Measurements from ENCODE around the gene SP100.
"Not testable (repeated sequence)": the region's sequence is repeated elsewhere in the genome, so short reads cannot be mapped to it uniquely, and the experiment has no call there.

The SP100 gene

GRCh38 chr2:230422149-230422548, 6.1 kb downstream of the SP100 start:
- no peak for DNase-seq

GRCh38 chr2:230423851-230424458, 8.0 kb downstream of the SP100 start:
- DNase-seq: no peak

GRCh38 chr2:230425377-230425776, 9.4 kb downstream of the SP100 start:
- DNase-seq: no peak

GRCh38 chr2:230429513-230429912, 13.5 kb downstream of the SP100 start:
- no peak for DNase-seq

GRCh38 chr2:230430957-230431910, 15.2 kb downstream of the SP100 start:
- no peak for DNase-seq

- DNase-seq: no peak
Observed at GRCh38 chr2:230434677-230435324, 18.8 kb downstream of the SP100 start.

- no peak for DNase-seq
Observed at GRCh38 chr2:230435431-230435830, 19.4 kb downstream of the SP100 start.

GRCh38 chr2:230439121-230439520, 23.1 kb downstream of the SP100 start:
- not testable (repeated sequence) for DNase-seq

GRCh38 chr2:230439590-230439989, 23.6 kb downstream of the SP100 start:
- no peak for DNase-seq

GRCh38 chr2:230441227-230441897, 25.4 kb downstream of the SP100 start:
- DNase-seq: no peak

- no peak for DNase-seq
Observed at GRCh38 chr2:230443541-230443940, 27.5 kb downstream of the SP100 start.

- DNase-seq: no peak
Observed at GRCh38 chr2:230444832-230445231, 28.8 kb downstream of the SP100 start.

GRCh38 chr2:230447036-230447435, 31.0 kb downstream of the SP100 start:
- DNase-seq: no peak

GRCh38 chr2:230447455-230448451, 31.8 kb downstream of the SP100 start:
- DNase-seq: no peak

GRCh38 chr2:230449901-230450467, 34.0 kb downstream of the SP100 start:
- no peak for DNase-seq

GRCh38 chr2:230453006-230453405, 37.0 kb downstream of the SP100 start:
- no peak for DNase-seq

- DNase-seq: no peak
Observed at GRCh38 chr2:230455005-230455684, 39.1 kb downstream of the SP100 start.

- DNase-seq: no peak
Observed at GRCh38 chr2:230457073-230457768, 41.2 kb downstream of the SP100 start.

GRCh38 chr2:230457793-230458192, 41.8 kb downstream of the SP100 start:
- no peak for DNase-seq

GRCh38 chr2:230459216-230459615, 43.2 kb downstream of the SP100 start:
- no peak for DNase-seq

All from NCI-H1694 (cell line).